ENCODE results near the gene UPF2.

UPF2 gene

GRCh38 chr10:11881477-11882417 lies 160.9 kb downstream of the UPF2 start:
- peaks cover 13% of the 10 kb centered on the region for H3K4me1 Mint-ChIP-seq
- no peak overlapping the region for H3K4me3 Mint-ChIP-seq
- no peak overlapping the region for H3K27ac Mint-ChIP-seq (ENCODE audit: low read depth)
- H3K36me3 Mint-ChIP-seq (ENCODE audit: insufficient read depth) = no peaks in the 10 kb centered on the region
- ATAC-seq (replicated peaks; ENCODE audit: extremely low read depth, poor library complexity, severe bottlenecking) = no peak
- DNase-seq (ENCODE audit: low spot score in 2 of 2) = no peak
- no peaks in the 10 kb centered on the region for H3K27me3 Mint-ChIP-seq
- H3K9me3 Mint-ChIP-seq = no peaks in the 10 kb centered on the region

- Mint-ChIP-seq H3K4me3 (no peak overlapping the region), H3K27me3 (no peaks in the 10 kb centered on the region), H3K36me3 (ENCODE audit: insufficient read depth) (no peaks in the 10 kb centered on the region), H3K27ac (ENCODE audit: low read depth) (no peak overlapping the region), H3K9me3 (no peaks in the 10 kb centered on the region), H3K4me1 (peaks cover 13% of the 10 kb centered on the region)
- DNase-seq (ENCODE audit: low spot score in 2 of 2) (no peak), ATAC-seq (replicated peaks; ENCODE audit: extremely low read depth, poor library complexity, severe bottlenecking) (no peak)
Measured at GRCh38 chr10:11881030-11881476, 161.6 kb downstream of the UPF2 start.

- ATAC-seq (replicated peaks; ENCODE audit: extremely low read depth, poor library complexity, severe bottlenecking) (no peak), DNase-seq (ENCODE audit: low spot score in 2 of 2) (no peak)
- Mint-ChIP-seq H3K27me3 (no peaks in the 10 kb centered on the region), H3K9me3 (no peaks in the 10 kb centered on the region), H3K27ac (ENCODE audit: low read depth) (peak overlapping the region; percentile 29), H3K4me1 (peaks cover 13% of the 10 kb centered on the region), H3K4me3 (no peak overlapping the region), H3K36me3 (ENCODE audit: insufficient read depth) (no peaks in the 10 kb centered on the region)
Measured at GRCh38 chr10:11880151-11881029, 162.2 kb downstream of the UPF2 start.

- H3K27ac Mint-ChIP-seq (ENCODE audit: low read depth) = peak overlapping the region; percentile 29
- H3K4me1 Mint-ChIP-seq = peaks cover 17% of the 10 kb centered on the region
- no peaks in the 10 kb centered on the region for H3K27me3 Mint-ChIP-seq
- no peak for DNase-seq (ENCODE audit: low spot score in 2 of 2)
- H3K36me3 Mint-ChIP-seq (ENCODE audit: insufficient read depth) = no peaks in the 10 kb centered on the region
- H3K4me3 Mint-ChIP-seq = no peak overlapping the region
- no peaks in the 10 kb centered on the region for H3K9me3 Mint-ChIP-seq
- no peak for ATAC-seq (replicated peaks; ENCODE audit: extremely low read depth, poor library complexity, severe bottlenecking)
Measured at GRCh38 chr10:11879387-11880094, 163.1 kb downstream of the UPF2 start.

- peaks cover 20% of the 10 kb centered on the region for H3K4me1 Mint-ChIP-seq
- ATAC-seq (replicated peaks; ENCODE audit: extremely low read depth, poor library complexity, severe bottlenecking) = no peak
- no peaks in the 10 kb centered on the region for H3K27me3 Mint-ChIP-seq
- H3K4me3 Mint-ChIP-seq = no peak overlapping the region
- DNase-seq (ENCODE audit: low spot score in 2 of 2) = no peak
- no peaks in the 10 kb centered on the region for H3K36me3 Mint-ChIP-seq (ENCODE audit: insufficient read depth)
- H3K27ac Mint-ChIP-seq (ENCODE audit: low read depth) = no peak overlapping the region
- no peaks in the 10 kb centered on the region for H3K9me3 Mint-ChIP-seq
Measured at GRCh38 chr10:11878776-11879175, 163.8 kb downstream of the UPF2 start.

GRCh38 chr10:11877591-11877905 lies 165.1 kb downstream of the UPF2 start:
- no peak for ATAC-seq (replicated peaks; ENCODE audit: extremely low read depth, poor library complexity, severe bottlenecking)

GRCh38 chr10:11876805-11877590 lies 165.6 kb downstream of the UPF2 start:
- DNase-seq (ENCODE audit: low spot score in 2 of 2) = no peak
- H3K4me3 Mint-ChIP-seq = no peak overlapping the region
- H3K27ac Mint-ChIP-seq (ENCODE audit: low read depth) = no peak overlapping the region
- H3K4me1 Mint-ChIP-seq = peaks cover 15% of the 10 kb centered on the region
- no peak for ATAC-seq (replicated peaks; ENCODE audit: extremely low read depth, poor library complexity, severe bottlenecking)
- H3K9me3 Mint-ChIP-seq = no peaks in the 10 kb centered on the region
- no peaks in the 10 kb centered on the region for H3K36me3 Mint-ChIP-seq (ENCODE audit: insufficient read depth)
- no peaks in the 10 kb centered on the region for H3K27me3 Mint-ChIP-seq

More at GRCh38 chr10:11877591-11877905, 165.1 kb downstream of the UPF2 start:
- no peak for DNase-seq (ENCODE audit: low spot score in 2 of 2)
- no peak overlapping the region for H3K4me3 Mint-ChIP-seq
- no peaks in the 10 kb centered on the region for H3K27me3 Mint-ChIP-seq
- H3K9me3 Mint-ChIP-seq = no peaks in the 10 kb centered on the region
- no peaks in the 10 kb centered on the region for H3K36me3 Mint-ChIP-seq (ENCODE audit: insufficient read depth)
- peaks cover 15% of the 10 kb centered on the region for H3K4me1 Mint-ChIP-seq
- H3K27ac Mint-ChIP-seq (ENCODE audit: low read depth) = no peak overlapping the region

GRCh38 chr10:11876324-11876723 lies 166.3 kb downstream of the UPF2 start:
- no peak overlapping the region for H3K27ac Mint-ChIP-seq (ENCODE audit: low read depth)
- no peaks in the 10 kb centered on the region for H3K36me3 Mint-ChIP-seq (ENCODE audit: insufficient read depth)
- H3K9me3 Mint-ChIP-seq = no peaks in the 10 kb centered on the region
- no peak for ATAC-seq (replicated peaks; ENCODE audit: extremely low read depth, poor library complexity, severe bottlenecking)
- peaks cover 19% of the 10 kb centered on the region for H3K4me1 Mint-ChIP-seq
- H3K27me3 Mint-ChIP-seq = no peaks in the 10 kb centered on the region
- no peak overlapping the region for H3K4me3 Mint-ChIP-seq
- no peak for DNase-seq (ENCODE audit: low spot score in 2 of 2)

GRCh38 chr10:11875494-11876281 lies 166.9 kb downstream of the UPF2 start:
- Mint-ChIP-seq H3K27me3 (no peaks in the 10 kb centered on the region), H3K4me1 (peaks cover 25% of the 10 kb centered on the region), H3K27ac (ENCODE audit: low read depth) (no peak overlapping the region), H3K4me3 (no peak overlapping the region), H3K9me3 (no peaks in the 10 kb centered on the region), H3K36me3 (ENCODE audit: insufficient read depth) (no peaks in the 10 kb centered on the region)
- ATAC-seq (replicated peaks; ENCODE audit: extremely low read depth, poor library complexity, severe bottlenecking) (no peak), DNase-seq (ENCODE audit: low spot score in 2 of 2) (no peak)

GRCh38 chr10:11874568-11875493 lies 167.8 kb downstream of the UPF2 start:
- Mint-ChIP-seq H3K36me3 (ENCODE audit: insufficient read depth) (no peaks in the 10 kb centered on the region), H3K4me3 (no peak overlapping the region), H3K9me3 (no peaks in the 10 kb centered on the region), H3K4me1 (peaks cover 25% of the 10 kb centered on the region), H3K27ac (ENCODE audit: low read depth) (no peak overlapping the region), H3K27me3 (no peaks in the 10 kb centered on the region)
- ATAC-seq (replicated peaks; ENCODE audit: extremely low read depth, poor library complexity, severe bottlenecking) = no peak
- no peak for DNase-seq (ENCODE audit: low spot score in 2 of 2)

Data from central memory CD8-positive, alpha-beta T cell (primary cell).